HUES6 (cell line): Measurements from ENCODE around the gene SCAF8.
"Not testable (repeated sequence)": the region's sequence is repeated elsewhere in the genome, so short reads cannot be mapped to it uniquely, and the experiment has no call there.

Source experiments
- H3K27ac ChIP-seq: 2 replicates; pipeline ENCODE4 v1.7.0; 2013; ENCODE audit warnings: low read depth, mild to moderate bottlenecking, low read length, inconsistent platforms
- H3K27me3 ChIP-seq: 2 replicates; pipeline ENCODE4 v1.6.1; 2013; ENCODE audit warnings: low read length; ENCODE audit not compliant: control insufficient read depth, insufficient read depth
- H3K36me3 ChIP-seq: 2 replicates; pipeline ENCODE4 v1.6.1; 2013; ENCODE audit warnings: low read length; ENCODE audit not compliant: control insufficient read depth, insufficient read depth
- H3K4me1 ChIP-seq: 2 replicates; pipeline ENCODE4 v1.6.1; 2013; ENCODE audit warnings: low read length; ENCODE audit not compliant: control insufficient read depth, insufficient read depth
- H3K4me3 ChIP-seq: 2 replicates; pipeline ENCODE4 v1.5.1; 2013; ENCODE audit warnings: low read depth, low read length
- H3K9ac ChIP-seq: one replicate; pipeline ENCODE4 v1.6.1; 2013; ENCODE audit warnings: mild to moderate bottlenecking, low read length
- H3K9me3 ChIP-seq: 2 replicates; pipeline ENCODE4 v1.6.1; 2013; ENCODE audit warnings: low read depth, low read length; ENCODE audit not compliant: control insufficient read depth, insufficient read depth

SCAF8 gene

DNA sequence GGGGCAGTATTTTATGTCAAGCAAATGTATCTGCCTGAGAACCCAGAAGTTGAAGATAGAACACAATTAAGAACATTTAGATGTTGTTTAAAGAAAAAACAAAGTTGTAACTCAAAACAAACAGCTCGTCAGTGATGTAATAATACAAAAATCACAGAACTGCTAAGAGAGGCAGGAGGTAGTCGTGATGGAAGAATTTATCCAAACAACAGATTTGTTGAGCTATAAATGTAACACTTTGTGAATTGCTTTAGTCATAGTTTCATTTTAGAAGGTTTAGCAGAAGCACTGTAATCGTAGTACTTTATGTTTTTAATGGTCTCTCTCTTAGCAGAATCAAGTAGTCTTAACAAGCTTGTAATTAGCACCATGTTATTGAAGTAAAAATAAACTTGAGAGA is 73.6 kb downstream of the SCAF8 start:
- Histone ChIP-seq H3K36me3 (peaks cover 89% of the 10 kb centered on the region), H3K9me3 (no peaks in the 10 kb centered on the region), H3K27ac (no peak overlapping the region), H3K27me3 (no peaks in the 10 kb centered on the region), H3K4me3 (no peak overlapping the region), H3K9ac (no peak overlapping the region), H3K4me1 (no peaks in the 10 kb centered on the region)

DNA sequence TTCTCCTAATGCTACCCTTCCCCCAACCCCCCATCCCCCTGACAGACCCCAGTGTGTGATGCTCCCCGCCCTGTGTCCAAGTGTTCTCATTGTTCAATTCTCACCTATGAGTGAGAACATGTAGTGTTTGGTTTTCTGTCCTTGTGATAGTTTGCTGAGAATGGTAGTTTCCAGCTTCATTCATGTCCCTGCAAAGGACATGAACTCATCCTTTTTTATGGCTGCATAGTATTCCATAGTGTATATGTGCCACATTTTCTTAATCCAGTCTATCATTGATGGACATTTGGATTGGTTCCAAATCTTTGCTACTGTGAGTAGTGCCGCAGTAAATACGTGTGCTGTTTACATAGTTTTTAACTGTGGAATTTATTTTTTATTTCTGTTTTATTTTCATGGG is 78.4 kb downstream of the SCAF8 start:
- not testable (repeated sequence) for H3K9me3 ChIP-seq, H3K9ac ChIP-seq, H3K27ac ChIP-seq, H3K4me1 ChIP-seq, H3K27me3 ChIP-seq, H3K4me3 ChIP-seq
- peaks cover 98% of the 10 kb centered on the region for H3K36me3 ChIP-seq

DNA sequence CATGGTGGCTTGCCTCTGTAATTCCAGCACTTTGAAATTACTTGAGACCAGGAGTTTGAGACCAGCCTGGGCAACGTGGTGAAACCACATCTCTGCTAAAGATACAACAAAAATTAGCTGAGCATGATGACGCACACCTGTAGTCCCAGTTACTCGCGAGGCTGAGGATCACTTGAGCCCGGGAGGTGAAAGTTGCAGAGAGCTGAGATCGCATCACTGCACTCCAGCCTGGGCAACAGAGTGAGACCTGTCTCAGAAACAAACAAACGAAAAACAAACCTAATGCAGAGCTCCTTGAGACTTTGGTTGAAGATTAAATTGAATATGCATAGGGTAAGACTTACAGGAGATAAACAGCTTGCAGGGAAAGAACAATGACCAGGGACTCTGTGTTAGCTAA is 80.8 kb downstream of the SCAF8 start:
- Histone ChIP-seq H3K9me3 (no peaks in the 10 kb centered on the region), H3K27me3 (no peaks in the 10 kb centered on the region), H3K9ac (no peak overlapping the region), H3K36me3 (peaks cover 97% of the 10 kb centered on the region), H3K27ac (no peak overlapping the region), H3K4me3 (no peak overlapping the region), H3K4me1 (no peaks in the 10 kb centered on the region)

DNA sequence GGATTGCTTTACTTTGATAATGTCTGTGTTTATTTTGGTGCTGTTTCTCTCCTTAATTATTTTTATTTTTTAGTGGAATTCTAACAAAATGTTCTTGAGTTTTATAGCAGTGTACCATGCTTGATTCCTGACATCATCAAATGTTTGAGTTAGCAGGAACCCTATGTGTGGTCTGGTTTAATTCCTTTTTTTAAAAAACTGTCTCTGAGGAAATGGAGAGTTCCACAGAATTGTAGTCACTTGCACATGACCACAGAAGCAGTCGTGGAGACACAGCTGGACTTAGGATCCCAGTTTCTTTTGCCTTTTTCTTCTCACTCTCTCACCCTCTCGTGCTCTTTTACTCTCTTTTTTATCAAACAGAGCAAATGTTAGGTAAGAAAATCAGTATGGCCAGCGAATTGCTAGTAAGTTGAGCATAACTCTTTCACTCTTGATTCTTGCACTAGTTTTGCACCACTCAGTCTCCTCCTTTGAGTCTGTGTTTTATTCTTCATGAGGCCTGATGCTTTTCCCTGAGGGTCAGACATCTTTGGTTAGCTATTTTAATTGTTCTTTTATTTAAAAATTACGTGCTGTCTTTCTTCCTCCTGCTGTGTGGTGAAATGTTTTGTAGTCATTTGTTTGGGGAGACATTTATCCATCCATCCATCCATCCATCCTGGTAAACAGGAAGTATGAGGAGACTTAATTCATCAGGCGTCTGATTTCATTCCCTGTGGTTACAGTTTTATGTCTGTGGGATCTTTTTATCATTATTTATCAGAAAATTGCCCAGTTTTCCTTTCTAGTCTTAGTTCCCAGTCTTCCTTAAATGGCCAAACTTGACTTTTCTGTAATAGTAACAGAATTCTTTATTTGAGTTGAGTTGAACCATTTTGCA is 83.0 kb downstream of the SCAF8 start:
- Histone ChIP-seq H3K27me3 (no peaks in the 10 kb centered on the region), H3K36me3 (peaks cover 97% of the 10 kb centered on the region), H3K9ac (no peak overlapping the region), H3K4me3 (no peak overlapping the region), H3K9me3 (no peaks in the 10 kb centered on the region), H3K27ac (peak overlapping the region; percentile 15; the same call in 1 of the 2 replicates), H3K4me1 (no peaks in the 10 kb centered on the region)

DNA sequence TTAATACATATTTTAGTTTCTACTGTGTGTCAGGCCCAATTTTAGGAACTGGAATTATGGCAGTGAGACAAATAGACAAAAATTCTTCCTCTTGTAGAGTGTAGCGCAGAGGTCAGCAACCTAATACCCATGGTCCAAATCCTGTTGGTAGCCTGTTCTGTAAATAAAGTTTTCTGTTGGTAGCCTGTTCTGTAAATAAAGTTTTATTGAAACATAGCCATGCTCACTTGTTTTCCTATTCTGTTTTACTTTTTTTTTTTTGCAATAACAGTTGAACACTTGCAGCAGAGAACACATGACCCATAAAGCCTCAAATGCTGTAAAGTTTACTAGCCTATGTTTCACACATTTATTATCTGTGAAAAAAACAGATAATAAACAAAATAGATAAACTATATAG is 87.9 kb downstream of the SCAF8 start:
- peaks cover 92% of the 10 kb centered on the region for H3K36me3 ChIP-seq
- H3K9ac ChIP-seq, result no peak overlapping the region

DNA sequence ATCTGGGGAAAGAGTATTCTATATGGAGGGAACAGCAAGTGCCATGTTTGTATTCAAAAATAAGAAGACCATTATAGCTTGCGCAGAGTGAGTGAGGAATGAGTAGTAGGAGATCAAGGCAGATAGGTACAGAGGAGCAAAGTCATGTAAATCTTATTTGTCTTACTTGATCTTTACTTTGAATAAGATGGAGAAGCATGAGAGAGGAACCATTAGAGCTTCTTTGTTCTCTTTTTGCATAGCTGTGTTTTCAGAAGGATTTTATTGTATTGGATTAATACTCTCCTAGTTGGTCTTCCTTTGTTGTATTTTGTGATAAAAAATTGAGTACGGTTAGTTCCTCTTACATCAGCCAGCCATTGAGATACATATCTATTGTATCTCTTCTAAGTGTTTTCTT is 88.4 kb downstream of the SCAF8 start:
- H3K9ac ChIP-seq, result no peak overlapping the region
- H3K9me3 ChIP-seq, result no peaks in the 10 kb centered on the region
- no peak overlapping the region for H3K4me3 ChIP-seq
- H3K36me3 ChIP-seq, result peaks cover 90% of the 10 kb centered on the region
- no peak overlapping the region for H3K27ac ChIP-seq
- no peaks in the 10 kb centered on the region for H3K27me3 ChIP-seq
- no peaks in the 10 kb centered on the region for H3K4me1 ChIP-seq

More for the DNA sequence above, 87.9 kb downstream of the SCAF8 start:
- no peaks in the 10 kb centered on the region for H3K27me3 ChIP-seq
- no peak overlapping the region for H3K4me3 ChIP-seq
- no peak overlapping the region for H3K27ac ChIP-seq
- H3K4me1 ChIP-seq, result no peaks in the 10 kb centered on the region
- H3K9me3 ChIP-seq, result no peaks in the 10 kb centered on the region

DNA sequence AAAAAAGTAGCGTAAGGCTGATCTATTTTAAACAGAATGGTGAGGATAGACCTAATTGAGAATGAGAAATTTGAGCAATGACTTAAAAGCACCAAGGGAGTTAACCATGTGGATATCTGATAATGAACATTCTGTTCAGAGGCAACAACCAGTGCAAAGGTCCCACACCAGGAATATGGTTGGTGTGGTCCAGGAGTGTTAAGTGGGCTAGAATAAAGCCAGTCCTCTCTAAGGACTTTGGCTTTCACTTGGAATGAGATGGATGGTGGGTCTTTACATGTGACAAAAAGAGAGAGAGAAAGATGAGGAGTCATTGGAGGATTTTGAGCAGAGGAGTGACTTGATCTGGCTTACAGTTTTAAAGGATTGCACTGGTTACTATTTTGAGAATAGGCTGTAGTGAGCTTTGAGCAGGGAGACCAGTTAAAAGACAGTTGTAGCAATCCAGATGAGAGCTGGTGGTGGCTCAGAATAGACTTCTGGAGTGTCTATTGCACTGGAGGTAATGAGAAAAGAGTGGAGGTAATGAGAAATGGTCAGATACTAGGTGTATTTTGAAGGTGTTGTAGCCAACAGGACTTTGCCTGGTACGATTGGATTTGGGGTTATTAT is 89.8 kb downstream of the SCAF8 start:
- H3K27ac ChIP-seq, result no peak overlapping the region
- no peaks in the 10 kb centered on the region for H3K9me3 ChIP-seq
- peaks cover 88% of the 10 kb centered on the region for H3K36me3 ChIP-seq
- H3K27me3 ChIP-seq, result no peaks in the 10 kb centered on the region
- H3K4me1 ChIP-seq, result no peaks in the 10 kb centered on the region
- H3K9ac ChIP-seq, result no peak overlapping the region
- H3K4me3 ChIP-seq, result no peak overlapping the region

DNA sequence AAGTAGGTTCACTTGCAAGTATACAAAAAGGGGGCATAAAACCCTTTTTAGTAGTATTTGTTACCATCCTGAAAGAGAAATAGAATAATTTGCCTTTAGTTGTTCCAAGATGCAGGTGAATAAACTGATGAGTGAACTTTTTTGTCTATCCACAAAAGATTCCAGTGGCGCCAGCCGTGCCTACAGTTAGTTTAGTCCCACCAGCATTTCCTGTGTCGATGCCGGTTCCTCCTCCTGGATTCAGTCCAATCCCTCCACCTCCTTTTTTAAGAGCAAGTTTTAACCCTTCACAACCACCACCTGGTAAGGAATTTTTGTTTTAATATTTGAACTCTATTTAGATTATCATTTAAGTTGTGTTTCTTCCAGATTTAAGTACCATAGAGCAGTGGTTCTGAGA is 90.9 kb downstream of the SCAF8 start:
- Histone ChIP-seq H3K4me1 (no peaks in the 10 kb centered on the region), H3K9ac (no peak overlapping the region), H3K36me3 (peaks cover 88% of the 10 kb centered on the region)

DNA sequence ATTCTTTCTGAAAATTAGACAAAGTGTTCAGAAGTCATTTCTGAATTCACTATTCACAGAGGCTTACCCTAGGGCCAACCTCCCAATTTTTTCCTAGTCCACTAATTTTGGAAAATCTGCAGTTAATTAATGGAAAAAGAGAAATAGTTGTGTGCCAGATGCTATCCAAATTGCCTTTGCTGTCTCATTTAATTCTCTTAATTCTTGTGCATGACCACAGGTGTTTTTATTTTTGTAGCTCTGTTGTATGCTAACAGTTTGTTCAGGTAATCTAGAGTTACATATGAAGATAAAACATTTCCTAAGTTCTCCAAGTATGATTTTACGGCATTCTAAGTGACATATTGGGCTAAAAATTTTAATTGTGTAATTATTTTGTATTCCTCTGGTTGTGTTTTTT is 96.8 kb downstream of the SCAF8 start:
- H3K27me3 ChIP-seq, result no peaks in the 10 kb centered on the region
- H3K27ac ChIP-seq, result no peak overlapping the region
- no peaks in the 10 kb centered on the region for H3K4me1 ChIP-seq
- no peaks in the 10 kb centered on the region for H3K9me3 ChIP-seq
- H3K36me3 ChIP-seq, result peaks cover 82% of the 10 kb centered on the region
- no peak overlapping the region for H3K4me3 ChIP-seq
- no peak overlapping the region for H3K9ac ChIP-seq

More for the DNA sequence above, 90.9 kb downstream of the SCAF8 start:
- H3K4me3 ChIP-seq, result no peak overlapping the region
- H3K27ac ChIP-seq, result no peak overlapping the region
- H3K27me3 ChIP-seq, result no peaks in the 10 kb centered on the region
- H3K9me3 ChIP-seq, result no peaks in the 10 kb centered on the region

DNA sequence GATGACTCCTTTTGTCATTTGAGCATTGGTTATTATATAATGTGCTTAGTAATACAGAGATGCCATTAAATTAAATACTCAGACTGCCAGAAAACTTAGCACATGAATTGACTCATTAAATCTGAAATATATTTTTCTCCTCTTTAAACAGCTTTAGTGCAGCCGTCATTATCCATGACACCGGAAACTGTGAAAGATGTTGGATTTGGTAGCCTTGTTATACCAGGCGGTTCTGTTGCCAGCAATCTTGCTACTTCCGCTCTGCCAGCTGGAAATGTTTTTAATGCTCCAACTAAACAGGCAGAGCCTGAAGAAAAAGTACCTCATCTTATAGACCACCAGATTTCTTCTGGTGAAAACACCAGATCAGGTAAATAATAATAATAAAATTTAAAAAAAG is 97.6 kb downstream of the SCAF8 start:
- Histone ChIP-seq H3K27ac (no peak overlapping the region), H3K4me1 (no peaks in the 10 kb centered on the region), H3K4me3 (no peak overlapping the region), H3K9me3 (no peaks in the 10 kb centered on the region), H3K36me3 (peaks cover 76% of the 10 kb centered on the region), H3K9ac (no peak overlapping the region), H3K27me3 (no peaks in the 10 kb centered on the region)

DNA sequence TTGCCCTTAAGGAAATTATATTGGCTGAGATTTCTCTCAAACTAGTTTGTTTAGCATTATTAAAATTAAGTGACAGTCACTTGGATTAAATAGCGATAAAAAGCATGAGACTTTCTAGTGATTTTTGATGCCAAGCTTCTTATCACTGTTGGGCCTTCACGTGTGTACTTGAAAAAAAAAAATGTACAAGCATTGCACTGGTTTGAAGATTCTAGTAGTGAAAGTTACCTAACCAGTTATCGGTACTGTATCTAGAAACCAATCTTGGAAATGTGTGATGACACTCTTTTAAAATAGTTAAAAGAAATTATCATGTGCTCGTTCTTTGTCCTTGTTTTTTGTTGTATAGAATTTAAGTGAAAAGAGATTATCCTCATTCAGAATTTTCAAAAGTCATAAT is 102.1 kb downstream of the SCAF8 start:
- Histone ChIP-seq H3K9ac (no peak overlapping the region), H3K36me3 (peaks cover 40% of the 10 kb centered on the region), H3K4me3 (no peak overlapping the region), H3K9me3 (no peaks in the 10 kb centered on the region), H3K4me1 (no peaks in the 10 kb centered on the region; the same call in 1 of the 2 replicates), H3K27me3 (no peaks in the 10 kb centered on the region), H3K27ac (no peak overlapping the region)
